Measurements from ENCODE around the gene TDRD12. TPM values are rescaled to one million over a fixed set of nuclear protein-coding genes. Genes with fewer than 3 reads are reported as not detected.
A peak's percentile ranks its signal among the peaks of the same experiment; 100 is the strongest.

The TDRD12 gene
- total RNA-seq, 1 experiment from 2014 or later = 1.3 TPM

DNA sequence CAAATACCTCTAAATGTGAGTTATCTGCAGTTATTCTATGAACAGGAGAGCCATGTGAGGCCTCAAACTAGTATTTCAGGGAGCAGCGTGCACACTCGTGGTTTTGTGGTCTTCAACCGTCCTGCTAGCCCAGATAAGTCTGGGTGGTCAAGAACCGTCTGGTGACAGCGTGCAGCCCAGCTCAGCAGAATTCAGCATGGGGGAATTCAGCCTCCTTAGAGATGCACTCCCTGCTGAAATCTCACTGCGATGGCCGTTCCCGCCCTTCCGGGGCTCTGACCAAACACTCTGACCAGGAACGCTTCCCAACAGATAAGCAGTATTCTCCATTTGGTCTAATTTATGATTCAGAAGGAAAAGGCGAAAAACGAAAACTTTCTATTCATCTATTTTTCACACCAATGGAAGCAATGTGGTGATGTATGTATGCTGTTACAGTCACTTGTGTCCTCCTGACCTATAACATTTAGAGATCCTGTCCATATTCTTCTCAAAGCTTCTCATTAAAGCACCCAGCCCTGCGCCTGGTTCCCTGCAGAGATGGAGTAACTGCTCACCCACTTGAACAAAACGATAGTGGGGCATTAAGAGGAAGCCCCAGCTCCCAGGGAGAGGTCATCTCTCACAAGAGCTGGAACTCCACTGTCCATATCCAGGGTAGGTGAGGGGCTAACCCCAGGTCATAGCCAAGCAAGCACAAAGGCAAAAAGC is 47.5 kb upstream of the TDRD12 start:
- H3K14ac ChIP-seq (ENCODE audit: insufficient read depth, low read length) = no peak overlapping the region
- H4K91ac ChIP-seq (ENCODE audit: insufficient read length, low read depth, low read length) = no peak overlapping the region
- H3K9me3 ChIP-seq (ENCODE audit: control insufficient read depth, low read depth, low read length) = no peaks in the 10 kb centered on the region

More for the DNA sequence above, 47.5 kb upstream of the TDRD12 start:
- Mint-ChIP-seq H3K36me3 (ENCODE audit: insufficient read depth in 1 of 3, low read depth in 3 of 3) (peaks cover 3 to 7% (median 5%) of the 10 kb centered on the region in 3 experiments; a peak in 4 of 7 replicates), H3K4me3 (peak overlapping the region in 1 of 2 experiments; percentile 7; a peak in 1 of 5 replicates), H3K4me1 (peaks cover 22% of the 10 kb centered on the region in 2 experiments), H3K27ac (no peak overlapping the region), H3K27me3 (ENCODE audit: low read depth) (peaks cover 19% of the 10 kb centered on the region), H3K9me3 (peaks cover 0 to 1% of the 10 kb centered on the region in 2 experiments; a peak in 2 of 5 replicates)
- Histone ChIP-seq H2BK20ac (ENCODE audit: low read depth, low read length, poor library complexity, severe bottlenecking) (no peak overlapping the region), H3T11ph (ENCODE audit: low read length) (no peak overlapping the region), H2BK12ac (ENCODE audit: insufficient read length, low read depth, low read length) (no peak overlapping the region), H3K23me2 (ENCODE audit: insufficient read length, low read depth, low read length, poor library complexity, severe bottlenecking) (peaks cover 9% of the 10 kb centered on the region), H4K20me1 (ENCODE audit: control insufficient read depth, insufficient read depth, insufficient read length) (no peaks in the 10 kb centered on the region), H2BK120ac (ENCODE audit: low read depth, low read length, poor library complexity, severe bottlenecking) (no peak overlapping the region), H3K4ac (ENCODE audit: low read depth, low read length) (no peak overlapping the region), H4K5ac (ENCODE audit: insufficient read length, low read depth, low read length) (no peak overlapping the region), H3K18ac (ENCODE audit: insufficient read length, low read depth, low read length) (no peak overlapping the region), H2BK5ac (ENCODE audit: insufficient read length, low read length) (no peak overlapping the region), H2AK5ac (ENCODE audit: insufficient read length, low read length) (no peak overlapping the region), H3K9ac (ENCODE audit: extremely low read depth, insufficient read length, low read length) (no peak overlapping the region), H2BK15ac (ENCODE audit: low read depth, low read length) (no peak overlapping the region), H3K79me1 (ENCODE audit: insufficient read depth, low read depth, low read length, poor library complexity, severe bottlenecking) (peaks cover 10% of the 10 kb centered on the region), H3K27me3 (ENCODE audit: insufficient read depth, low read length) (peaks cover 13% of the 10 kb centered on the region; the same call in 1 of the 2 replicates), H4K8ac (replicated peaks; ENCODE audit: insufficient read length, low read depth, low read length) (no peak overlapping the region), H3K4me1 (ENCODE audit: insufficient read depth, low read length) (no peaks in the 10 kb centered on the region), H3K23ac (ENCODE audit: insufficient read length, low read depth, low read length) (no peak overlapping the region), H3K79me2 (ENCODE audit: insufficient read depth, low read length) (peaks cover 19% of the 10 kb centered on the region; the same call in 1 of the 2 replicates), H2AFZ (ENCODE audit: low read length) (no peak overlapping the region), H3K4me2 (ENCODE audit: insufficient read depth, insufficient read length, low read length) (no peak overlapping the region), H3K56ac (ENCODE audit: insufficient read length, low read depth, low read length) (no peak overlapping the region), H3K27ac (ENCODE audit: insufficient read length, low read depth, low read length) (no peak overlapping the region)
- no CpG with 5 or more reads among the region's 14 CpGs for WGBS (ENCODE audit: extremely low coverage, insufficient read length, low lambda C conversion rate)
- TF ChIP-seq CTCF (conservative IDR thresholded peaks at IDR 0.05) = no peak
- DNase-seq = no peak

Data from H9 (cell line).